SK-N-SH (cell line): ENCODE results near the gene TRIM7. TPM values are rescaled to one million over a fixed set of nuclear protein-coding genes. Genes with fewer than 3 reads are reported as not detected.

Source experiments
- CTCF ChIA-PET: fragments of 300-600, 350-600 bp; formaldehyde crosslinking; extraction: SDS; loops from one replicate; lab custom pipeline; 2021; lab: Yijun Ruan, JAX
- POLR2A ChIA-PET: fragments of 350-600 bp; sonication (Branson Sonifier 250); formaldehyde crosslinking; extraction: SDS; loops from one replicate; lab custom pipeline; 2020; ENCODE audit warnings: antibody characterized with exemption, inconsistent platforms; lab: Yijun Ruan, JAX
- DNase-seq: peaks from one replicate; pipeline ENCODE4 v3.0.0; 2012
- H2AFZ ChIP-seq: fragments of 200-600 bp; sonication (generic); 2 replicates; pipeline ENCODE4 v1.8.1; 2016; ENCODE audit warnings: antibody characterized with exemption, mild to moderate bottlenecking, low read depth
- H3F3A ChIP-seq: fragments of 200-600 bp; sonication (generic); replicated peaks from 2 replicates; pipeline ENCODE3; 2016; ENCODE audit warnings: antibody characterized with exemption, mild to moderate bottlenecking; ENCODE audit not compliant: insufficient read depth
- H3K27ac ChIP-seq, 2 experiments: fragments of 200-500 bp in 1 of 2; fragments of 200-600 bp in 1 of 2; sonication (Bioruptor generic) in 1 of 2; sonication (generic), shearing (Covaris generic) in 1 of 2; 2 replicates each; pipeline versions ENCODE4 v1.5.1 to v1.6.1; 2014 to 2016; ENCODE audit warnings: low read depth in 2 of 2, inconsistent platforms in 1 of 2, low read length in 1 of 2, mild to moderate bottlenecking in 1 of 2, mixed read lengths in 1 of 2
- H3K27me3 ChIP-seq: fragments of 200-600 bp; sonication (generic), shearing (Covaris generic); 2 replicates; pipeline ENCODE4 v1.6.1; 2016; ENCODE audit warnings: mixed run types; ENCODE audit not compliant: insufficient read depth
- H3K36me3 ChIP-seq, 2 experiments: fragments of 200-500 bp in 1 of 2; fragments of 200-600 bp in 1 of 2; sonication (Bioruptor generic) in 1 of 2; sonication (generic) in 1 of 2; replicated peaks in 1 of 2; 2 replicates each; pipeline versions ENCODE3 to v1.5.1; 2014 to 2016; ENCODE audit warnings: low read length in 1 of 2, mild to moderate bottlenecking in 1 of 2; ENCODE audit not compliant: insufficient read depth in 2 of 2, control insufficient read depth in 1 of 2
- H3K4me1 ChIP-seq, 2 experiments: fragments of 200-500 bp in 1 of 2; fragments of 200-600 bp in 1 of 2; sonication (Bioruptor generic) in 1 of 2; sonication (generic), shearing (Covaris generic) in 1 of 2; 2 replicates each; pipeline versions ENCODE4 v1.5.1 to v1.6.1; 2014 to 2016; ENCODE audit warnings: low read depth in 1 of 2, low read length in 1 of 2, mixed run types in 1 of 2; ENCODE audit not compliant: insufficient read depth in 2 of 2, control insufficient read depth in 1 of 2
- H3K4me2 ChIP-seq: fragments of 200-600 bp; sonication (generic), shearing (Covaris generic); 2 replicates; pipeline ENCODE4 v1.6.1; 2017; ENCODE audit warnings: mixed run types
- H3K4me3 ChIP-seq, 2 experiments: fragments of 200-500 bp in 1 of 2; fragments of 200-600 bp in 1 of 2; sonication (Bioruptor generic) in 1 of 2; sonication (generic), shearing (Covaris generic) in 1 of 2; 2 replicates each; pipeline versions ENCODE4 v1.5.1 to v1.8.1; 2014 to 2016; ENCODE audit warnings: low read depth in 2 of 2, inconsistent platforms in 1 of 2, low read length in 1 of 2, mild to moderate bottlenecking in 1 of 2, mixed read lengths in 1 of 2, moderate library complexity in 1 of 2
- H3K79me2 ChIP-seq: fragments of 200-600 bp; sonication (generic); 2 replicates; pipeline ENCODE4 v1.8.1; 2017; ENCODE audit warnings: mild to moderate bottlenecking; ENCODE audit not compliant: insufficient read depth
- H3K9ac ChIP-seq: fragments of 200-600 bp; sonication (generic); 2 replicates; pipeline ENCODE4 v1.6.1; 2017; ENCODE audit warnings: mixed run types
- H3K9me2 ChIP-seq: fragments of 200-600 bp; sonication (generic); 2 replicates; pipeline ENCODE4 v1.6.1; 2017; ENCODE audit warnings: mixed run types
- H3K9me3 ChIP-seq: fragments of 200-600 bp; sonication (generic); 2 replicates; pipeline ENCODE4 v1.6.1; 2017; ENCODE audit warnings: mixed run types, mild to moderate bottlenecking, moderate library complexity
- H4K20me1 ChIP-seq: fragments of 200-600 bp; sonication (generic); 2 replicates; pipeline ENCODE4 v1.6.1; 2017; ENCODE audit warnings: mild to moderate bottlenecking, mixed run types; ENCODE audit not compliant: insufficient read depth
- ELF1 ChIP-seq: IDR thresholded peaks from 2 replicates; pipeline ENCODE4 v1.4.0; 2012
- EZH2phosphoT487 ChIP-seq: fragments of 200-600 bp; sonication (generic); IDR thresholded peaks from 2 replicates; pipeline ENCODE4 v1.6.1; 2017; ENCODE audit warnings: low read depth, mixed run types, mild to moderate bottlenecking, antibody characterized with exemption, moderate library complexity, borderline replicate concordance
- JUND ChIP-seq: IDR thresholded peaks from 2 replicates; pipeline ENCODE4 v1.4.0; 2012
- MEF2A ChIP-seq: IDR thresholded peaks from 2 replicates; pipeline ENCODE4 v1.4.0; 2012; ENCODE audit warnings: low read depth, borderline replicate concordance
- NFIC ChIP-seq: IDR thresholded peaks from 2 replicates; pipeline ENCODE4 v1.4.0; 2012; ENCODE audit warnings: borderline replicate concordance
- POLR2AphosphoS5 ChIP-seq: IDR thresholded peaks from 2 replicates; pipeline ENCODE4 v1.6.1; 2012; ENCODE audit warnings: low read depth, low read length
- SMC3 ChIP-seq: IDR thresholded peaks from 2 replicates; pipeline ENCODE4 v1.6.1; 2012; ENCODE audit warnings: low read depth, low read length, improper control_type of control experiment
- TEAD4 ChIP-seq: IDR thresholded peaks from 2 replicates; pipeline ENCODE4 v1.4.0; 2012; ENCODE audit warnings: mild to moderate bottlenecking, borderline replicate concordance; ENCODE audit not compliant: insufficient read depth
- YY1 ChIP-seq: IDR thresholded peaks from 2 replicates; pipeline ENCODE4 v1.4.0; 2012; ENCODE audit warnings: low read depth, mild to moderate bottlenecking
- WGBS: methylation state at CpG from one replicate; pipeline ENCODE4 v1.1.6; 2017; ENCODE audit warnings: low lambda C conversion rate; 5-methylcytosine and 5-hydroxymethylcytosine counted together
- polyA plus RNA-seq, 3 experiments: library from polyadenylated mRNA; depleted of rRNA; stranded (reverse); fragments of >200 nt; gene quantifications; 2 replicates each; pipeline ENCODE4 v1.2.3, GENCODE V29; 2012
- TF ChIP-seq, protein P1 (sequence below): fragments of 150-350 bp; IDR thresholded peaks from 2 replicates; pipeline ENCODE4 v1.6.1; 2017; ENCODE audit warnings: antibody characterized with exemption, low read length, low read depth, borderline replicate concordance
- TF ChIP-seq, protein P2 (sequence below): IDR thresholded peaks from 2 replicates; pipeline ENCODE4 v1.6.1; 2012; ENCODE audit warnings: mild to moderate bottlenecking, low read depth, low read length, moderate library complexity

The TRIM7 gene
- polyA plus RNA-seq, 1 of the 3 experiments (the other 2 are of a cell fraction): 3.5 TPM

- TF ChIP-seq TEAD4: peak; percentile 93
- TF ChIP-seq SMC3: no peak
- TF ChIP-seq POLR2AphosphoS5: no peak
Measured at GRCh38 chr5:181187500-181188213, 17.3 kb downstream of the TRIM7 start (continued).

DNA sequence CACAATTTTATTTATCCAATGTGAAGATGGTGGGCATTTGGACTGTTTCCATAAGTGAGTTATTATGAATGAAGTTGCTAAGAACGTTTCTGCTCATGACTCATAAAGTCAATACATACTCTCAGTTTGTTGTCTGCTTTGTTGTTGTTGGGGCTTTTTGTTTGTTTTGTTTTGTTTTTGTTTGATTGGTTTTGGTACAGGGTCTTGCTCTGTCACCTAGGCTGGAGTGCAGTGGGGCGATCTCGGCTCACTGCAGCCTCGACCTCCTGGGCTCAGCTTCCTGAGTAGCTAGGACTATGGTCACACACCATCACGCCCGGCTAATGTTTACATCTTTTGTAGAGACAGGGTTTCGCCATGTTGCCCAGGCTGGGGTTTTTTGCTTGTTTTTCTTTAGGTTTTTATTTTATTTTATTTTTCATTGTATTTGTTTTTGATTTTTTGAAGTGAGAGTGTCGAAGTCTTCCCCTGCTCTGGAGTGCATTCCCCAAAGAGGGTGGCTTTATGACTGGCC lies 18.0 kb downstream of the TRIM7 start:
- WGBS: 60% methylated on average over 8 of the region's 8 CpGs
- H3K36me3 ChIP-seq: no peaks in the 10 kb centered on the region
- no peaks in the 10 kb centered on the region; the same call in 1 of the 2 replicates for H3K79me2 ChIP-seq
- H3K27me3 ChIP-seq: no peaks in the 10 kb centered on the region
- peak overlapping the region; percentile 41 to 77; a peak in 3 of 4 replicates for H3K27ac ChIP-seq
- peaks cover 0 to 3% of the 10 kb centered on the region in 2 experiments; a peak in 1 of 4 replicates for H3K4me1 ChIP-seq
- TF ChIP-seq POLR2AphosphoS5 (no peak), JUND (no peak), TEAD4 (no peak)
- H3K9ac ChIP-seq: no peak overlapping the region
- DNase-seq: no peak
- H2AFZ ChIP-seq: no peak overlapping the region
- 0 out of 2 replicates have a peak overlapping the region, but pooled peaks have one; percentile 94 for H3K4me2 ChIP-seq
- ChIA-PET POLR2A (no interaction called here), CTCF (interaction anchor here (1.2 to 7.4 kb wide), 2 partner anchors 15 to 19 kb away, joined by 3 to 72 read pairs; partner anchors contain the start of gene TRIM7)
- H4K20me1 ChIP-seq: no peaks in the 10 kb centered on the region
- no peaks in the 10 kb centered on the region for H3K9me3 ChIP-seq
- H3K4me3 ChIP-seq: peak overlapping the region; percentile 91 to 98
- H3F3A ChIP-seq: peaks cover 30% of the 10 kb centered on the region
- no peaks in the 10 kb centered on the region for H3K9me2 ChIP-seq

GRCh38 chr5:181186022-181186421 lies 19.0 kb downstream of the TRIM7 start:
- H3K4me3 ChIP-seq: no peak overlapping the region
- WGBS: 89% methylated on average over 6 of the region's 6 CpGs
- ChIA-PET CTCF (interaction anchor here (1.8 to 7.4 kb wide), 3 partner anchors 18 to 34 kb away, joined by 10 to 72 read pairs (median 11); partner anchors contain the start of gene TRIM7), POLR2A (no interaction called here)
- H3F3A ChIP-seq: peaks cover 30% of the 10 kb centered on the region
- H3K27me3 ChIP-seq: no peaks in the 10 kb centered on the region
- H3K27ac ChIP-seq: no peak overlapping the region
- H2AFZ ChIP-seq: no peak overlapping the region
- no peaks in the 10 kb centered on the region for H3K9me3 ChIP-seq
- no peak overlapping the region for H3K9ac ChIP-seq
- H3K9me2 ChIP-seq: no peaks in the 10 kb centered on the region
- no peak overlapping the region for H3K4me2 ChIP-seq
- H3K4me1 ChIP-seq: peaks cover 0 to 3% of the 10 kb centered on the region in 2 experiments; a peak in 1 of 4 replicates
- TF ChIP-seq NFIC (no peak), YY1 (no peak), ELF1 (no peak), MEF2A (no peak), EZH2phosphoT487 (no peak)
- TF ChIP-seq, protein P1, sequence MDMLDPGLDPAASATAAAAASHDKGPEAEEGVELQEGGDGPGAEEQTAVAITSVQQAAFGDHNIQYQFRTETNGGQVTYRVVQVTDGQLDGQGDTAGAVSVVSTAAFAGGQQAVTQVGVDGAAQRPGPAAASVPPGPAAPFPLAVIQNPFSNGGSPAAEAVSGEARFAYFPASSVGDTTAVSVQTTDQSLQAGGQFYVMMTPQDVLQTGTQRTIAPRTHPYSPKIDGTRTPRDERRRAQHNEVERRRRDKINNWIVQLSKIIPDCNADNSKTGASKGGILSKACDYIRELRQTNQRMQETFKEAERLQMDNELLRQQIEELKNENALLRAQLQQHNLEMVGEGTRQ: no peak
- TF ChIP-seq, protein P2, sequence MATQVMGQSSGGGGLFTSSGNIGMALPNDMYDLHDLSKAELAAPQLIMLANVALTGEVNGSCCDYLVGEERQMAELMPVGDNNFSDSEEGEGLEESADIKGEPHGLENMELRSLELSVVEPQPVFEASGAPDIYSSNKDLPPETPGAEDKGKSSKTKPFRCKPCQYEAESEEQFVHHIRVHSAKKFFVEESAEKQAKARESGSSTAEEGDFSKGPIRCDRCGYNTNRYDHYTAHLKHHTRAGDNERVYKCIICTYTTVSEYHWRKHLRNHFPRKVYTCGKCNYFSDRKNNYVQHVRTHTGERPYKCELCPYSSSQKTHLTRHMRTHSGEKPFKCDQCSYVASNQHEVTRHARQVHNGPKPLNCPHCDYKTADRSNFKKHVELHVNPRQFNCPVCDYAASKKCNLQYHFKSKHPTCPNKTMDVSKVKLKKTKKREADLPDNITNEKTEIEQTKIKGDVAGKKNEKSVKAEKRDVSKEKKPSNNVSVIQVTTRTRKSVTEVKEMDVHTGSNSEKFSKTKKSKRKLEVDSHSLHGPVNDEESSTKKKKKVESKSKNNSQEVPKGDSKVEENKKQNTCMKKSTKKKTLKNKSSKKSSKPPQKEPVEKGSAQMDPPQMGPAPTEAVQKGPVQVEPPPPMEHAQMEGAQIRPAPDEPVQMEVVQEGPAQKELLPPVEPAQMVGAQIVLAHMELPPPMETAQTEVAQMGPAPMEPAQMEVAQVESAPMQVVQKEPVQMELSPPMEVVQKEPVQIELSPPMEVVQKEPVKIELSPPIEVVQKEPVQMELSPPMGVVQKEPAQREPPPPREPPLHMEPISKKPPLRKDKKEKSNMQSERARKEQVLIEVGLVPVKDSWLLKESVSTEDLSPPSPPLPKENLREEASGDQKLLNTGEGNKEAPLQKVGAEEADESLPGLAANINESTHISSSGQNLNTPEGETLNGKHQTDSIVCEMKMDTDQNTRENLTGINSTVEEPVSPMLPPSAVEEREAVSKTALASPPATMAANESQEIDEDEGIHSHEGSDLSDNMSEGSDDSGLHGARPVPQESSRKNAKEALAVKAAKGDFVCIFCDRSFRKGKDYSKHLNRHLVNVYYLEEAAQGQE: no peak
- H3K36me3 ChIP-seq: no peaks in the 10 kb centered on the region
- H3K79me2 ChIP-seq: no peaks in the 10 kb centered on the region
- no peaks in the 10 kb centered on the region for H4K20me1 ChIP-seq
- no peak for DNase-seq
